Small intestine (tissue), 7 donors: ENCODE data around the gene CRACDL. TPM values are rescaled to one million over a fixed set of nuclear protein-coding genes. Genes with fewer than 3 reads are reported as not detected.
A peak's percentile ranks its signal among the peaks of the same experiment; 100 is the strongest.

Experiments used
- DNase-seq, 2 donors: peaks; one replicate each; pipeline versions ENCODE4 v3.0.0 to v3.0.0-alpha.2; 2013
- FAIRE-seq: peaks from 2 replicates; lab custom pipeline; 2012; peaks lifted over from hg19 to GRCh38; lab: Jason Lieb, UNC
- H3K27ac ChIP-seq, 3 donors: one replicate each; pipeline ENCODE4 v1.5.1; 2013; ENCODE audit warnings: low read length in 2 of 3, mild to moderate bottlenecking in 2 of 3, control low read depth in 1 of 3, inconsistent platforms in 1 of 3, low read depth in 1 of 3, moderate library complexity in 1 of 3
- H3K27me3 ChIP-seq, 3 donors: one replicate each; pipeline ENCODE4 v1.6.1; 2013; ENCODE audit warnings: low read length in 3 of 3, inconsistent platforms in 1 of 3; ENCODE audit not compliant: control insufficient read depth in 3 of 3, insufficient read depth in 3 of 3
- H3K36me3 ChIP-seq, 3 donors: one replicate each; pipeline ENCODE4 v1.6.1; 2013; ENCODE audit warnings: low read length in 3 of 3, inconsistent platforms in 1 of 3, low read depth in 1 of 3, mild to moderate bottlenecking in 1 of 3, moderate library complexity in 1 of 3; ENCODE audit not compliant: control insufficient read depth in 3 of 3, insufficient read depth in 2 of 3
- H3K4me1 ChIP-seq, 3 donors: one replicate each; pipeline ENCODE4 v1.6.1; 2013; ENCODE audit warnings: low read length in 2 of 3, inconsistent platforms in 1 of 3, low read depth in 1 of 3, mild to moderate bottlenecking in 1 of 3, moderate library complexity in 1 of 3; ENCODE audit not compliant: control insufficient read depth in 3 of 3, insufficient read depth in 2 of 3
- H3K4me3 ChIP-seq, 3 donors: one replicate each; pipeline ENCODE4 v1.5.1; 2013; ENCODE audit warnings: low read length in 3 of 3, control low read depth in 1 of 3, inconsistent platforms in 1 of 3, low read depth in 1 of 3, mild to moderate bottlenecking in 1 of 3, moderate library complexity in 1 of 3
- H3K9me3 ChIP-seq, 2 donors: one replicate each; pipeline ENCODE4 v1.6.1; 2013; ENCODE audit warnings: low read depth in 1 of 2, low read length in 1 of 2; ENCODE audit not compliant: control insufficient read depth in 2 of 2, insufficient read depth in 1 of 2
- WGBS, 3 donors: extraction: QIAGEN DNeasy Blood & Tissue Kit; methylation state at CpG; one replicate each; pipeline ENCODE4 v1.1.7; 2013; 5-methylcytosine and 5-hydroxymethylcytosine counted together
- polyA plus RNA-seq, 4 donors: library from polyadenylated mRNA; stranded (reverse) in 3 of 4; unstranded in 1 of 4; fragments of 200-250 nt in 3 of 4; fragments of 120-200 nt in 1 of 4; gene quantifications; one replicate each; pipeline versions ENCODE4 v1.2.1 to v1.2.3, GENCODE V29; 2013
- donor health status: healthy with polysubstance abuse.
- donor health status: control.
- donor health status: control.
- donor health status: Bipolar disorder and iron deficiency.
- donor health status: healthy.

The CRACDL gene
- polyA plus RNA-seq, 4 donors = 3.0 to 10.3 (median 7.3) TPM

DNA sequence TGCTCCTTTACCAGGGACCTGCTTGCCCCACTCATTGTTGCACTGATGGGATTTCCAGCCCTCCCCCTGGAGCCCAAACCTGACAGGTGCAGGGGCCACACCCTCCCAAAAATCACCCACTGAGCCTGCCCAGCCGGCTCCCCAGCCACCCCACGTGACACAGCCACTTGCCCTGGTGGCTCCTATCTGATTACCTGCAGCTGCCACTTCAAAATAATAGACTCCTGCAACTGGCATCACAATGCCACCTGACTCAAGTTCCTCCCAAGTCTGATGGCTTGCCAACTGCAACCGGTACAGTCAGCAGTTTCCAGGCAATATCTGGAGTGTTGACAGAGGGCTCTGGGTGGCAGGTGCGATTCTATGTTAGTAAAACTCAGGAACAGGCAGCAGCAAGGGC is 66.2 kb downstream of the CRACDL start:
- DNase-seq (peak; percentile 63 to 97), FAIRE-seq (no peak)
- H3K9me3 ChIP-seq = no peaks in the 10 kb centered on the region
- H3K27me3 ChIP-seq = peaks cover 0 to 3% (median 0%) of the 10 kb centered on the region in 3 donors
- peak overlapping the region; percentile 95 to 96 (median 96) for H3K27ac ChIP-seq
- H3K4me3 ChIP-seq = peak overlapping the region in 2 of 3 donors; percentile 34 to 50
- H3K4me1 ChIP-seq = peaks cover 0 to 35% (median 4%) of the 10 kb centered on the region in 3 donors
- H3K36me3 ChIP-seq = no peaks in the 10 kb centered on the region
- 16 to 47% (median 24%) methylated on average over 4 of the region's 4 CpGs for WGBS, 3 donors

DNA sequence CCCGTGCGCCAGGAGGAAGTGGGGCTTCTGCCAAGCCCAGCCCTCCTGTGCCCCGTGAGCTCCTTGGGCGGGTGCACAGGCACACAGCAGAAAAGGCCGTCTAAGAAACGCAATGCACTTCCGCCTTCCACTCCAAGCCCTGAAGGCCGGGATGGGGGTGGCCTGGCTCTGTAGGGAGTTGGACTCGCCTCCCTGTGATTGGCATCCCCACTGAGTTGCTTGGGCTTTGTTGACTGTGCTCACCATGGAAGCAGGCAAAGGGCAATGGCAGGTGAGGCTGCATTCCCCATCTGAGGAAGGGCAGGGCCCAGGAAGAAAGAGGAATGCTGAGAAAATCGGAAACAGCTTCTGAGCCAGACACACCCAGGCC is 66.8 kb downstream of the CRACDL start:
- H3K27me3 ChIP-seq = no peaks in the 10 kb centered on the region
- H3K4me3 ChIP-seq = peak overlapping the region in 2 of 3 donors; percentile 34 to 50
- H3K9me3 ChIP-seq = no peaks in the 10 kb centered on the region
- DNase-seq = peak; percentile 87 to 99
- H3K36me3 ChIP-seq = no peaks in the 10 kb centered on the region
- H3K27ac ChIP-seq = peak overlapping the region; percentile 95 to 96 (median 96)
- no peak for FAIRE-seq
- WGBS, 3 donors = 17 to 63% (median 45%) methylated on average over 10 of the region's 10 CpGs
- H3K4me1 ChIP-seq = peaks cover 0 to 35% (median 4%) of the 10 kb centered on the region in 3 donors

DNA sequence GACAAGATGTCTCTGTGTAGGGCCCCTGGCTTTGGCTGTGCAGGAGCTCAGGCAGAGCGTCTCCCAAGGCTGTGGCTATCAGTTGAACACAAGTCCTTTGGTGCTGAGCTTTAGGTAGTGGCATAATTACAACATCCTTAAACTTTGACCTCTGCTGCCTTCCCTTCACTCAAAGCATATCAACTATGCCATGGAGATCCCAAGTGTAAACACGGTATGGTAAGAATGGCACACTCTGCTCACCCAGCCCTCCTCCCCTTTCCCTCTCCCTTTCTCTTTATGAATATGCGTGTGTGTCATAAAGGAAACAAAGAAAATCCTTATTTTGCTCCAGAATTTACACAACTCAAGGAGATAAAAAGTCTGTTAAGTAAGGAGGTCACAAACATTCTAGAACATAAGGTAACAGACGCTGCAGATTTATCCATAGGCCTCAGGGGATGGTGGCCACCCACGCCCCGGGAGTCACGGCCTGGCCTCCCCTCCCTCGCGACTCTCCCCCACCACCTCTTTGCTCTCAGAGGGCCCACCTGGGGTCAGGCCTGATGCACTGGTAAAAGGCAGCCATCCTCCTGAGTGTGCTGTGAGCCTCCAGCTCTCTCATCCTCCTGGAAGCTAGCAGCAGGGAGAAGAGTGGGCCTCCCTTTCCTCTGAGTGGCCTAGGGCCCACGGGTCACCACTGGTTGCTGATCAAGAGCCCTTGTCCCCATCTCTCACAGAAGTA is 67.3 kb downstream of the CRACDL start:
- no peaks in the 10 kb centered on the region for H3K27me3 ChIP-seq
- FAIRE-seq (no peak), DNase-seq (peak; percentile 73 to 94)
- peak overlapping the region in 2 of 3 donors; percentile 34 to 50 for H3K4me3 ChIP-seq
- 6 to 60% (median 40%) methylated on average over 10 of the region's 10 CpGs for WGBS, 3 donors
- peak overlapping the region; percentile 95 to 96 (median 96) for H3K27ac ChIP-seq
- H3K4me1 ChIP-seq = peaks cover 0 to 35% (median 4%) of the 10 kb centered on the region in 3 donors
- peaks cover 0 to 2% of the 10 kb centered on the region in 2 donors for H3K9me3 ChIP-seq
- H3K36me3 ChIP-seq = no peaks in the 10 kb centered on the region

DNA sequence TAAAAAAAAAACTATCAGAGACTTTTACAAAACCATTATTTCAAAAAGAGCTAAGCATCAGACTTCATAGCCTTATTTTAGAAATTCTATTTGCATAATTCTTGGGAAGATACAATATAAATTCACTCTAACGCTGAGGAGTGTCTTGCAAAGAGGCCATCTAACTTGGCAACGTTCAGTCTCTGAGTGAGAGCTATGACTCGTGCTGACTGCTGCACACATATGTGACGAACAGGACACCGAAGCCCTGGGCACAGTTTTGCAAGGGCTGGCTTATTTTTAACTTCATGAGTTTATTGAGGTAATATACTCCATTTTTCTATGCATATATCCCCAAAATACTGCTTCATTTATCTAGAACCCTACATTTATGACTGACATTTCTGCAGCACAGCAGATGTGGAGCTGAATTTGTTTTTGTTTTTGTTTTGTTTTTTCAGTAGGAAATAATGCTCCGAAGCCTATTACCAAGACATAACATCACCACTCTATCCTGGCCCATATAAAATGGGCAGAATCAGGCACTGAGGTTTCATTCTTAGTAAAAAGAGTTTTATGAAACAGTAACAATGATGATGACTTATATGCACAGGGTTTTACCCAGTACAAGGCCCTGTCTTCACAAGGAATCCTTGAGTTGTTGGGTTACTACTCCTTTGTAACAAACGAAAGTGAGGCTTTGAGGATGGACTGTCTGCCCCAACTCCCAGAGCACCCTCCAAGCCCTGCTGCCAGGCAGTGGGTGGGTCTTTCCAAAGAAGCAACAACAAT is 68.3 kb downstream of the CRACDL start:
- 17 to 58% (median 47%) methylated on average over 7 of the region's 7 CpGs for WGBS, 3 donors
- Histone ChIP-seq H3K36me3 (no peaks in the 10 kb centered on the region), H3K27me3 (no peaks in the 10 kb centered on the region), H3K9me3 (peaks cover 0 to 4% of the 10 kb centered on the region in 2 donors), H3K4me3 (peak overlapping the region in 1 of 3 donors; percentile 34), H3K4me1 (peaks cover 0 to 35% (median 4%) of the 10 kb centered on the region in 3 donors), H3K27ac (peak overlapping the region; percentile 95 to 96 (median 96))
- no peak for FAIRE-seq
- DNase-seq = peak in 1 of 2 donors; percentile 36

DNA sequence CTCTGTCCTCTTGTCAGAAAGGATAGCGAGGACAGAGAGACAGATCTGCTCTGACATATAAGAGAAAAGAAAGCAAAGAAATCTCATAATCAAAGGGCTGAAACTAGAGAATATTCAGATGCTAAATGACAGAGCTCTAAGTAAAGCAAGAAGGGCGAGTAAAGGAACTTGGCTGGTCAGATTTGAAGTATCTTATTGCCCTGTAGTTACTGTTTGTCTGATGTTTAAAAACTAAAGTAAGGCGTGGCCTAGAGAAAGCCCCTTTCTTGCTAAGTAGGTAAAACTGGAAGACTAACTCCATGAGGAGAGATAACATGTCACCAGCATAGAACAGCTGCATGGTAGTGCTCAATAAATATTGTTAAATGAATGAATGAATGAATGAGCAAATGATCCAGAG is 70.0 kb downstream of the CRACDL start:
- Histone ChIP-seq H3K27ac (no peak overlapping the region), H3K4me1 (peaks cover 0 to 35% (median 4%) of the 10 kb centered on the region in 3 donors), H3K27me3 (no peaks in the 10 kb centered on the region), H3K36me3 (no peaks in the 10 kb centered on the region), H3K4me3 (no peak overlapping the region), H3K9me3 (peaks cover 0 to 12% of the 10 kb centered on the region in 2 donors)
- FAIRE-seq (no peak), DNase-seq (no peak)
- WGBS, 3 donors = 71 to 78% (median 75%) methylated on average over 3 of the region's 3 CpGs

DNA sequence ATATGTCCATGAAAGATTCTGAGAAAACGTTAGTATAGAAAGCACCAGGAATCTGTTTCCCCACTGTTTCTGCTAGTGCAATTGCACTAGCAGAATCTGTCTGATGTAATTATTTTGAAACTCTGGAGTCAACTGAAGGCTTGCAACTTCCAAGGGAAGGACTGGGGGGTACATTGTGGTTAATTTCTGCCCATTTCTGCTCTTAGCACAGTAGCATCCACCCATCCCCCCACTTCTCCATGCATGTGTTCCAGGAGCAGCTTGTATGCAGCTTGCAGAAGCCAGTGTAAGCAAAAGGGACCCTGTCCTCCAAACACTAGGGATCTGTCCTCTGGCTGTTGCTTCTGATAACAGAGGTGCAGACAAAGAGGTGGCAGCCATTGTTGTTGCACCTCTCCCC is 74.4 kb downstream of the CRACDL start:
- Histone ChIP-seq H3K27me3 (no peaks in the 10 kb centered on the region), H3K4me3 (no peak overlapping the region), H3K4me1 (peaks cover 0 to under 1% (median 0%) of the 10 kb centered on the region in 3 donors), H3K36me3 (no peaks in the 10 kb centered on the region), H3K27ac (no peak overlapping the region), H3K9me3 (peaks cover 0 to 21% of the 10 kb centered on the region in 2 donors)
- 81 to 94% (median 87%) methylated on average over 1 of the region's 1 CpG for WGBS, 3 donors
- DNase-seq = no peak
- no peak for FAIRE-seq

DNA sequence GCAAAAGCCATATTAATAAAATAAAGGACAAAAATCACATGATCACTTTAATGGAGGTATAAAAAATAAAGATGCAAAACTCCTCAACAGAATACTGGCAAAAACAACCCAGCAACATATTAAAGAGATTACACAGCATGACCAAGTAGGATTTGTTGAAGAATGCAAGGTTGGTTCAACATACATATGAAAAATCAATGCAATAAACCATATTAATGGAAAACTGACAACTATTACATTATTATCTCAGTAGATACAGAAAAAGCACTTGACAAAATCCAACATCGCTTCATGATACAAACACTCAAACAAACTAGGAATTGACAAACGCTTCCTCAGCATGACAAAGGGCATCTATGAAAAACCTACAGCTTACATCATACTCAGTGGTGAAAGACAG is 76.7 kb downstream of the CRACDL start:
- H3K36me3 ChIP-seq = no peaks in the 10 kb centered on the region
- WGBS, 3 donors = 92 to 100% (median 99%) methylated on average over 2 of the region's 2 CpGs
- H3K27me3 ChIP-seq = no peaks in the 10 kb centered on the region
- no peaks in the 10 kb centered on the region for H3K4me1 ChIP-seq
- no peak overlapping the region for H3K27ac ChIP-seq
- H3K4me3 ChIP-seq = no peak overlapping the region
- FAIRE-seq (no peak), DNase-seq (no peak)
- peaks cover 0 to 22% of the 10 kb centered on the region in 2 donors for H3K9me3 ChIP-seq

DNA sequence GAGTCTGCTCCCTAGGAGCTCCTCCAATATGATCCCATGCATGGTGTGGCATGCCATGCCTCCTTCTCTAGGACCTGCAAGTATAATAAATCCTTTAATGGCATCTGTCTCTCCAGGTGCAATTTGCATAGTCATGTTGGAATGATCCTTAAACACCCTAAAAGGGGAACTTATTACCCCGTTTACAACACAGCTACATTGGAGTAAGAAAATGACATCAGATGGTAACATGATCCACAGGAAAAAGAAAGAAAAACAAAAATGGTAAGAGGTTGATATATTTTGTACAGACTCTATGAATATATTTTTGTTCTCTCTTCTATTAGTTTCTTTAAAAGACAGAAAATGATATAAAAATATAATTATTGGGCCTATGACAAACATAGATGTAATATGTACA is 79.0 kb downstream of the CRACDL start:
- Histone ChIP-seq H3K27me3 (no peaks in the 10 kb centered on the region), H3K4me3 (no peak overlapping the region), H3K27ac (no peak overlapping the region), H3K4me1 (no peaks in the 10 kb centered on the region), H3K36me3 (no peaks in the 10 kb centered on the region), H3K9me3 (peaks cover 0 to 18% of the 10 kb centered on the region in 2 donors)
- DNase-seq = no peak
- FAIRE-seq = no peak
- 71 to 89% (median 76%) methylated on average over 1 of the region's 1 CpG for WGBS, 3 donors
